Measurements from ENCODE around the gene PGAP6. TPM values are rescaled to one million over a fixed set of nuclear protein-coding genes. Genes with fewer than 3 reads are reported as not detected.

The PGAP6 gene
- polyA plus RNA-seq, 1 of the 3 experiments (the other 2 are of a cell fraction): 133 TPM

GRCh38 chr16:337975-338575 is 43.7 kb downstream of the PGAP6 start:
- no peak for TF ChIP-seq RAD21 (IDR thresholded peaks at IDR 0.05; ENCODE audit: low read length)
- TF ChIP-seq, protein P1, sequence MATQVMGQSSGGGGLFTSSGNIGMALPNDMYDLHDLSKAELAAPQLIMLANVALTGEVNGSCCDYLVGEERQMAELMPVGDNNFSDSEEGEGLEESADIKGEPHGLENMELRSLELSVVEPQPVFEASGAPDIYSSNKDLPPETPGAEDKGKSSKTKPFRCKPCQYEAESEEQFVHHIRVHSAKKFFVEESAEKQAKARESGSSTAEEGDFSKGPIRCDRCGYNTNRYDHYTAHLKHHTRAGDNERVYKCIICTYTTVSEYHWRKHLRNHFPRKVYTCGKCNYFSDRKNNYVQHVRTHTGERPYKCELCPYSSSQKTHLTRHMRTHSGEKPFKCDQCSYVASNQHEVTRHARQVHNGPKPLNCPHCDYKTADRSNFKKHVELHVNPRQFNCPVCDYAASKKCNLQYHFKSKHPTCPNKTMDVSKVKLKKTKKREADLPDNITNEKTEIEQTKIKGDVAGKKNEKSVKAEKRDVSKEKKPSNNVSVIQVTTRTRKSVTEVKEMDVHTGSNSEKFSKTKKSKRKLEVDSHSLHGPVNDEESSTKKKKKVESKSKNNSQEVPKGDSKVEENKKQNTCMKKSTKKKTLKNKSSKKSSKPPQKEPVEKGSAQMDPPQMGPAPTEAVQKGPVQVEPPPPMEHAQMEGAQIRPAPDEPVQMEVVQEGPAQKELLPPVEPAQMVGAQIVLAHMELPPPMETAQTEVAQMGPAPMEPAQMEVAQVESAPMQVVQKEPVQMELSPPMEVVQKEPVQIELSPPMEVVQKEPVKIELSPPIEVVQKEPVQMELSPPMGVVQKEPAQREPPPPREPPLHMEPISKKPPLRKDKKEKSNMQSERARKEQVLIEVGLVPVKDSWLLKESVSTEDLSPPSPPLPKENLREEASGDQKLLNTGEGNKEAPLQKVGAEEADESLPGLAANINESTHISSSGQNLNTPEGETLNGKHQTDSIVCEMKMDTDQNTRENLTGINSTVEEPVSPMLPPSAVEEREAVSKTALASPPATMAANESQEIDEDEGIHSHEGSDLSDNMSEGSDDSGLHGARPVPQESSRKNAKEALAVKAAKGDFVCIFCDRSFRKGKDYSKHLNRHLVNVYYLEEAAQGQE (IDR thresholded peaks at IDR 0.05; ENCODE audit: low read depth, low read length): no peak
- no peak for TF ChIP-seq MAX (IDR thresholded peaks at IDR 0.05; ENCODE audit: low read depth)
- TF ChIP-seq TEAD4 (IDR thresholded peaks at IDR 0.05; ENCODE audit: borderline replicate concordance, insufficient read depth): no peak
- TF ChIP-seq, protein P2, sequence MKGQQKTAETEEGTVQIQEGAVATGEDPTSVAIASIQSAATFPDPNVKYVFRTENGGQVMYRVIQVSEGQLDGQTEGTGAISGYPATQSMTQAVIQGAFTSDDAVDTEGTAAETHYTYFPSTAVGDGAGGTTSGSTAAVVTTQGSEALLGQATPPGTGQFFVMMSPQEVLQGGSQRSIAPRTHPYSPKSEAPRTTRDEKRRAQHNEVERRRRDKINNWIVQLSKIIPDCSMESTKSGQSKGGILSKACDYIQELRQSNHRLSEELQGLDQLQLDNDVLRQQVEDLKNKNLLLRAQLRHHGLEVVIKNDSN (IDR thresholded peaks at IDR 0.05; ENCODE audit: borderline replicate concordance, low read depth): no peak
- no peak for TF ChIP-seq FOSL2 (IDR thresholded peaks at IDR 0.05; ENCODE audit: borderline replicate concordance, low read depth)
- no peak for TF ChIP-seq NRF1 (IDR thresholded peaks at IDR 0.05; ENCODE audit: low read depth, low read length)
- TF ChIP-seq TCF12 (IDR thresholded peaks at IDR 0.05): no peak
- no peak for TF ChIP-seq MXI1 (IDR thresholded peaks at IDR 0.05; ENCODE audit: low read depth, low read length)
- TF ChIP-seq JUND (IDR thresholded peaks at IDR 0.05): no peak
- no peak for TF ChIP-seq FOXJ3 (CRISPR knock-in tag; IDR thresholded peaks at IDR 0.05)
- no peak for TF ChIP-seq GATA2 (CRISPR knock-in tag; IDR thresholded peaks at IDR 0.05)
- peaks cover 0 to 4% of the 10 kb centered on the region in 2 experiments for H3K36me3 ChIP-seq (replicated peaks in 1 of 2; ENCODE audit: control insufficient read depth in 1 of 2, insufficient read depth in 2 of 2, low read length in 1 of 2)
- no peaks in the 10 kb centered on the region for H3K27me3 ChIP-seq (ENCODE audit: insufficient read depth)
- H2AFZ ChIP-seq (ENCODE audit: low read depth): no peak overlapping the region
- no peak overlapping the region for H3K4me3 ChIP-seq (ENCODE audit: low read depth in 2 of 2, low read length in 1 of 2)
- H3K9me2 ChIP-seq: no peaks in the 10 kb centered on the region
- WGBS (ENCODE audit: low lambda C conversion rate): 92% methylated on average over 19 of the region's 21 CpGs
- H3K4me2 ChIP-seq: no peak overlapping the region
- no peak overlapping the region for H3K9ac ChIP-seq
- H3K27ac ChIP-seq (ENCODE audit: low read depth in 2 of 2, low read length in 1 of 2): no peak overlapping the region; a peak in 1 of 4 replicates
- ChIA-PET POLR2A (no interaction called here), CTCF (interaction anchor here (1.1 to 1.5 kb wide), 3 partner anchors 14 to 273 kb away, joined by 3 to 5 read pairs (median 4); partner anchors contain the start of gene AXIN1)
- DNase-seq: no peak
- H3K79me2 ChIP-seq (ENCODE audit: insufficient read depth): peaks cover 90% of the 10 kb centered on the region
- no peaks in the 10 kb centered on the region for H3F3A ChIP-seq (replicated peaks; ENCODE audit: insufficient read depth)
- H3K9me3 ChIP-seq: no peaks in the 10 kb centered on the region
- peaks cover 83% of the 10 kb centered on the region for H4K20me1 ChIP-seq (ENCODE audit: insufficient read depth)
- peaks cover 0 to 5% of the 10 kb centered on the region in 2 experiments; a peak in 1 of 4 replicates for H3K4me1 ChIP-seq (ENCODE audit: control insufficient read depth in 1 of 2, insufficient read depth in 2 of 2, low read depth in 1 of 2, low read length in 1 of 2)

DNA sequence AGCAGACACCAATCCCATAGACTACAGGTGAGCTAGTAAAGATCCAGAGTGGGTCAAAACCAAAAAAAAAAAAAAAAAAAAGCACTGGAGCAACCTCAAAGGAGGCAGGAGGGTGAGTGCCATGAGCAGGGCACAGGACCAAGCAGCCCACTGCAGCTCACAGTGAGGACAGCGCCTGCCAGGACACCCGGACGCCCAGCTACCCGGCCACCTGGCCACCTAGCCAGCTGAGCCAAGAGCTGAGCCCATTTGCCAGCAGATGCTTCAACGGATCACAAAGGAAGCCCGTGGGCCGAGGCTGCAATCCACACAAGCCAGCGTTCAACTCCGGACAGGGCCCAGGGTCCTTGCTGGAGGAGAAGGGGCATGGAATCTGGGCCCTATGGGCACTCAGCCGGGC is 44.3 kb downstream of the PGAP6 start:
- POLR2A ChIA-PET: no interaction called here
- H3K79me2 ChIP-seq (ENCODE audit: insufficient read depth): peaks cover 90% of the 10 kb centered on the region
- no peak overlapping the region for H2AFZ ChIP-seq (ENCODE audit: low read depth)
- H3K9me3 ChIP-seq: no peaks in the 10 kb centered on the region
- H3K9me2 ChIP-seq: no peaks in the 10 kb centered on the region
- H3K4me3 ChIP-seq (ENCODE audit: low read depth in 2 of 2, low read length in 1 of 2): no peak overlapping the region
- H3K4me2 ChIP-seq: no peak overlapping the region
- H3K27ac ChIP-seq (ENCODE audit: low read depth in 2 of 2, low read length in 1 of 2): no peak overlapping the region; a peak in 1 of 4 replicates
- H3K4me1 ChIP-seq (ENCODE audit: control insufficient read depth in 1 of 2, insufficient read depth in 2 of 2, low read depth in 1 of 2, low read length in 1 of 2): peaks cover 0 to 5% of the 10 kb centered on the region in 2 experiments; a peak in 1 of 4 replicates
- peaks cover 0 to under 1% of the 10 kb centered on the region in 2 experiments for H3K36me3 ChIP-seq (replicated peaks in 1 of 2; ENCODE audit: control insufficient read depth in 1 of 2, insufficient read depth in 2 of 2, low read length in 1 of 2)
- no peaks in the 10 kb centered on the region for H3F3A ChIP-seq (replicated peaks; ENCODE audit: insufficient read depth)
- H4K20me1 ChIP-seq (ENCODE audit: insufficient read depth): peaks cover 83% of the 10 kb centered on the region
- H3K9ac ChIP-seq: no peak overlapping the region
- no peak for TF ChIP-seq FOSL2 (IDR thresholded peaks at IDR 0.05; ENCODE audit: borderline replicate concordance, low read depth)
- TF ChIP-seq NFIC (IDR thresholded peaks at IDR 0.05; ENCODE audit: borderline replicate concordance): no peak
- TF ChIP-seq YY1 (IDR thresholded peaks at IDR 0.05; ENCODE audit: low read depth): no peak
- no peak for TF ChIP-seq PBX3 (IDR thresholded peaks at IDR 0.05)
- no peak for TF ChIP-seq FOXM1 (IDR thresholded peaks at IDR 0.05; ENCODE audit: low read depth)
- 92% methylated on average over 6 of the region's 10 CpGs for WGBS (ENCODE audit: low lambda C conversion rate)
- DNase-seq: no peak
- H3K27me3 ChIP-seq (ENCODE audit: insufficient read depth): no peaks in the 10 kb centered on the region
- CTCF ChIA-PET: interaction anchor here (1.1 to 1.5 kb wide), 3 partner anchors 15 to 272 kb away, joined by 3 to 5 read pairs (median 4); partner anchors contain the start of gene AXIN1

Measured in SK-N-SH (cell line).